Choroid plexus epithelial cell (primary cell): Measurements from ENCODE around the gene TMEM51.
A peak's percentile ranks its signal among the peaks of the same experiment; 100 is the strongest.

Source experiments
- DNase-seq: peaks from one replicate; pipeline ENCODE4 v3.0.0-alpha.2; 2010; ENCODE audit warnings: low read depth
- H3K4me3 ChIP-seq: 2 replicates; pipeline ENCODE4 v1.5.1; 2011; ENCODE audit warnings: low read depth, mild to moderate bottlenecking, control low read depth, low read length, moderate library complexity
- TF ChIP-seq, protein P1 (sequence below): conservative IDR thresholded peaks from 2 replicates; pipeline ENCODE4 v1.5.1; 2011; ENCODE audit warnings: low read depth, mild to moderate bottlenecking, control low read depth, inconsistent platforms, low read length, moderate library complexity

Gene TMEM51

DNA sequence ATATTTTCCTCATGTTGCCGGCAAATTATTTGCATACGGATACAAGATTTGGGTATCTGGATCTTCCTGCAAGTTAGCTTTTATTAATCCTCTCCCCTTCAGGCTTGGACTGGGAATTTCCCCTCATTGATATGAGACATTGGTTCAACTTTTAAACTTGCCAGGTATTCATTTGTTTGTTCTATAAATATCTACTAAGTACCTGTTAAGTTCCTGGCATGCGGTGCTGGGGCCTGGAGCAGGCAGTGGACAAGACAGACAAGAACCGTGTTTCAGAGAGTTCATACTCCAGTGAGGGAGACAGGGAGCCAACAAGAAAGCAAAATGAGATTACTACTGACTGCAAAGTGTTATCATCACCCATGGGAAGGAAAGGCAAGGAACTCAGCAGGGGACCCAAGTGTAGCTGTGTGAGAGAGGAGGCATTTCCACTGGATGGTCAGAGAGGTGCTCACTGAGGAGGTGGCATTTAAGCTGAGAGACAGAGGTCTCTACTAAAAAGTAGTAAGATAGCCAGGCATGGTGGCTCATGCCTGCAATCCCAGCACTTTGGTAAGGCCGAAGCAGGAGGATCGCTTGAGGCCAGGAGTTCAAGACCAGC, 54.4 kb downstream of the TMEM51 start:
- peak; percentile 27 for DNase-seq
- TF ChIP-seq, protein P1, sequence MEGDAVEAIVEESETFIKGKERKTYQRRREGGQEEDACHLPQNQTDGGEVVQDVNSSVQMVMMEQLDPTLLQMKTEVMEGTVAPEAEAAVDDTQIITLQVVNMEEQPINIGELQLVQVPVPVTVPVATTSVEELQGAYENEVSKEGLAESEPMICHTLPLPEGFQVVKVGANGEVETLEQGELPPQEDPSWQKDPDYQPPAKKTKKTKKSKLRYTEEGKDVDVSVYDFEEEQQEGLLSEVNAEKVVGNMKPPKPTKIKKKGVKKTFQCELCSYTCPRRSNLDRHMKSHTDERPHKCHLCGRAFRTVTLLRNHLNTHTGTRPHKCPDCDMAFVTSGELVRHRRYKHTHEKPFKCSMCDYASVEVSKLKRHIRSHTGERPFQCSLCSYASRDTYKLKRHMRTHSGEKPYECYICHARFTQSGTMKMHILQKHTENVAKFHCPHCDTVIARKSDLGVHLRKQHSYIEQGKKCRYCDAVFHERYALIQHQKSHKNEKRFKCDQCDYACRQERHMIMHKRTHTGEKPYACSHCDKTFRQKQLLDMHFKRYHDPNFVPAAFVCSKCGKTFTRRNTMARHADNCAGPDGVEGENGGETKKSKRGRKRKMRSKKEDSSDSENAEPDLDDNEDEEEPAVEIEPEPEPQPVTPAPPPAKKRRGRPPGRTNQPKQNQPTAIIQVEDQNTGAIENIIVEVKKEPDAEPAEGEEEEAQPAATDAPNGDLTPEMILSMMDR = no peak
- H3K4me3 ChIP-seq = no peak overlapping the region

DNA sequence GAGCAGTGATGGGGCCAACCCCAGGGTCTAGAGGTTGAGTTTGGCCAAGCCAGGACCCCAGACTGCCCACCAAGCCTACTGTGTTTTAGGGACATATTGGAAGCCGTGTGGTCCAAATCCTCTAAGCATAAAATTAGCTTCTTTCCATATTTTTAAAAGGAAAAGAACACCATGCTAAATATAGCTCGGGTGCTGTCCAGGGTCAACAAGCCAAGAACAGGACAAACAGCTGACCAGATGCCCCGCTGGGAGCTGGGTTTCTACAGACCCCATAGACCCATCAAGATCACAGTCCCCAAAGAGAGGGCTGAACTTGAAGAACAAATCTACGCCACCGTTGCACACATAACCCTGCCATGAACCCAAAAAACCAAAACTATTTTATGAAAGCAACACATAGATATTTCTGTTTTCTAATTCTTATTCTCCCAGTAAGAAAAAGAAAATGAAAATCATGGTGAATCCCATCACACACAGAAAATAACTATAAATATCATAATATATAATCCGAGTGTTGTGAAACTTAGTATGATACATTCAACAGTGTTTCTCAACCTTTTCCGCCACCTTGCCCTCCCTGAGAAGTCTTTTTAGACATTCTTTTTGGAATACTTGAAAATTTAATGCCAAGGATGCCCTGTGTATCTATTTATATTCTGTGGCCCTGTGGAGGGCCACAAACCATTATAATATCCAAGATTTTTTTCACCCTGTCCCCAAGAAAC, 57.3 kb downstream of the TMEM51 start:
- DNase-seq = peak; percentile 43

DNA sequence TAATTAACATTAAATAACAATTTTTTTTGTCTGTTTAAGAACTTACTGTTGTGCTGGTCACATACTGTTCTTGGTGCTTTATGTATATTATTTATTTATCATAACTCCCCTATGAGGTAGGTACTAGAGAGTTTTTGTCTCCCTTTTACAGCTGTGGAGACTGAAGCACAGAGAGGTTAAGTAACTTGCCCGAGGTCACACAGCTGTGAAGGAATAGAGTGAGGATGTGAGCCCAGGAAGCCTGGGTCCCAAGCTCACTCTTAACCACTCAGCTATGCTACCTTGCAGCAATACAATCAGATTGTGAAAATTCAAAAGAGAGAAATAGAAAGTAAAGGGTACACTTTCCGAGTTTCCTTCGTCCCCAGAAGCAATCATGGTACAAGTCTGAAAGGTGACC, 57.9 kb downstream of the TMEM51 start:
- no peak overlapping the region for H3K4me3 ChIP-seq
- no peak for DNase-seq
- TF ChIP-seq, protein P1 = no peak

More for the DNA sequence above, 57.3 kb downstream of the TMEM51 start:
- TF ChIP-seq, protein P1 = no peak
- no peak overlapping the region for H3K4me3 ChIP-seq

DNA sequence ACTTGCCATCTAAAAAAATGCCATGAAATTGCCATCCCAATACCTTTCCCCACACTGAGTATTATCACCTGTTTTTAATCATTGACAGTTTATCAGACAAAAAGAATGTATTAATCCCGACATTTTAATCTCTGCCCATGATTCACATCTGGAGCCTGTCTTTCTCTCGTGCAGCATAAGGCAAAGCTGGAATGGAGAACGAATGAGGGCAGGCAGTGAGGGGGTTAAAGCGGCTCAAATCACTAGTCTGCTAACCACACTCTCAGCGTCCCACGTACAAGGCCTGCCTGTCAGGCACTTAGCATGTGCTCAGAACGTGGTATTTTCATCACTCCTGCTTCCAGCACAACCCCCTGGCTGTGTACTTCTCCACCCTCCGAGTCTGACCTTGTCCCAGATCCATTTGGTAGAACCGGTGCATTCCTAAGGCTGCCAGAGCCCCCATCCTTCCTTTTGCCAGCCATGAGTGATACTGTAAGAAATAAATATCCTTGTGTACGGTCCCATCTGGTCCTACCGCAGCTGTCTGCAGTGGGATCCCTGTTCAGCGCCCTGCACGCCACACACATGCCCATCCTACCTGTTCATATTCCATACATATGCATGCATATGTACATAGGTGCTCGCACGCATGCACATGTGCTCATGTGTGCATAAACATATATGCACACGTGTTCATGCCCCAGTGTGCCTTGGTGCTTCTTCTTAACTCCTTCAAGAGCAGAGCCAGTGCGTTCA, 58.8 kb downstream of the TMEM51 start:
- H3K4me3 ChIP-seq = no peak overlapping the region
- TF ChIP-seq, protein P1 = no peak
- DNase-seq = no peak

DNA sequence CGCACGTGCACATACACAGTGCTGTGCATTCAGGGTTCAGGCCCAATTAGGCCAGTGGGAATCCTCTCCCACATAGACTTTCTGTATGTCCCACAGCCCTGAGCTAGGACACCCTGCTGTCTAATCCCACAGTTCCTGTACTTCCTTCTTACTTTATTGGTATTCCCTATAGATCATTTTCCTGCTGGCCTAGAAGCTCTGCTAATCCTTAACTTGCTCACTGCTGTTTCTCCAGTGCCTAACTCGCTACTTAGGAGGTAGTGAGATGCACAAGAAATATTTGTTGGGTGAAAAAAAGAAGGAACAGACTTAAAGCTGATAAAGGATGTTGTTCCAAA, 59.4 kb downstream of the TMEM51 start:
- no peak for DNase-seq
- TF ChIP-seq, protein P1 = no peak
- H3K4me3 ChIP-seq = no peak overlapping the region

DNA sequence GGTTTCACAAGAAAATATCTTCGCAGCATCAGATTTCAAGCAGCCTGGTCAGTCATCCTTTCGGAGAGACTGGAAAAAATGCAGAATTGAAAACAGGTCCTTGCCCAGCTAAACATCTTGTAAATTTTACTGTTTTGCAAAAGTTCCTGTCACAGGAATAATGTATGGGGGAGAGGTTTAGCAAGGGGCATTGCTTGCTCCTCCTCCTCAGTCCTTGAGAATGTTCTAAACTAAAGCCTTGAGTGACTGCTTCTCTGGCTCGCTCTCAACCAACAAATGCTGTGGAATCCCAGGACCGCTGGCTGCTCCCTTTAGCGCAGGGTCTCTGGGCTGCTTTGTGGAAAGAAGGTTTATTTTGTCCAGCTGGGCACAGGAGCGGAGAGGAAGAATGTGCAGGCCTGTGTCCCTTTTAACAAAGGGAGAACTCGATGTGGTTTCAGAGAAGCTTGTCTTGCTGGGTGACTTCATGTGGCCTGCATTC, 59.8 kb downstream of the TMEM51 start:
- peak; percentile 75 for DNase-seq
- H3K4me3 ChIP-seq = no peak overlapping the region
- TF ChIP-seq, protein P1 = no peak
